ENCODE data around the gene PRKD2.

PRKD2 gene

GRCh38 chr19:46719629-46720502, 3.0 kb upstream of the PRKD2 start:
- no peak for TF ChIP-seq CTCF (IDR thresholded peaks at IDR 0.05; ENCODE audit: low read depth, low read length)
- no peak overlapping the region for H3K4me3 ChIP-seq (ENCODE audit: low read depth, low read length)

- TF ChIP-seq CTCF (IDR thresholded peaks at IDR 0.05; ENCODE audit: low read depth, low read length): no peak
- no peak overlapping the region for H3K4me3 ChIP-seq (ENCODE audit: low read depth, low read length)
These were observed 2.2 kb upstream of the PRKD2 start for GRCh38 chr19:46718934-46719622.

GRCh38 chr19:46718157-46718933, 1.4 kb upstream of the PRKD2 start:
- no peak overlapping the region for H3K4me3 ChIP-seq (ENCODE audit: low read depth, low read length)
- no peak for TF ChIP-seq CTCF (IDR thresholded peaks at IDR 0.05; ENCODE audit: low read depth, low read length)

GRCh38 chr19:46717716-46718143, 816 bp upstream of the PRKD2 start:
- H3K4me3 ChIP-seq (ENCODE audit: low read depth, low read length): peak overlapping the region; percentile 84
- TF ChIP-seq CTCF (IDR thresholded peaks at IDR 0.05; ENCODE audit: low read depth, low read length): no peak

- TF ChIP-seq CTCF (IDR thresholded peaks at IDR 0.05; ENCODE audit: low read depth, low read length): no peak
- peak overlapping the region; percentile 84 for H3K4me3 ChIP-seq (ENCODE audit: low read depth, low read length)
These were observed 261 bp downstream of the PRKD2 start for GRCh38 chr19:46716672-46717033.

- H3K4me3 ChIP-seq (ENCODE audit: low read depth, low read length): peak overlapping the region; percentile 84
- no peak for TF ChIP-seq CTCF (IDR thresholded peaks at IDR 0.05; ENCODE audit: low read depth, low read length)
These were observed 791 bp downstream of the PRKD2 start for GRCh38 chr19:46715975-46716671.

Data from WI38 (cell line).